ENCODE data around the gene ARHGAP26.

The ARHGAP26 gene

GRCh38 chr5:142789206-142789605 is 19.0 kb downstream of the ARHGAP26 start:
- no peak for DNase-seq

- no peak for DNase-seq
Observed at GRCh38 chr5:142792012-142792864, 22.1 kb downstream of the ARHGAP26 start.

GRCh38 chr5:142792865-142793232 is 22.7 kb downstream of the ARHGAP26 start:
- DNase-seq: no peak

GRCh38 chr5:142794537-142794936 is 24.4 kb downstream of the ARHGAP26 start:
- no peak for DNase-seq

GRCh38 chr5:142795251-142795650 is 25.1 kb downstream of the ARHGAP26 start:
- no peak for DNase-seq

GRCh38 chr5:142796492-142797109 is 26.4 kb downstream of the ARHGAP26 start:
- no peak for DNase-seq

GRCh38 chr5:142797420-142797819 is 27.2 kb downstream of the ARHGAP26 start:
- no peak for DNase-seq

GRCh38 chr5:142798099-142798770 is 28.1 kb downstream of the ARHGAP26 start:
- DNase-seq: peak in 1 of 5 donors; percentile 75

GRCh38 chr5:142800776-142801494 is 30.8 kb downstream of the ARHGAP26 start:
- DNase-seq: peak in 3 of 5 donors; percentile 8 to 85 (median 11)

- no peak for DNase-seq
Observed at GRCh38 chr5:142801495-142801871, 31.3 kb downstream of the ARHGAP26 start.

GRCh38 chr5:142803428-142804125 is 33.4 kb downstream of the ARHGAP26 start:
- no peak for DNase-seq

GRCh38 chr5:142805339-142805738 is 35.2 kb downstream of the ARHGAP26 start:
- no peak for DNase-seq

GRCh38 chr5:142806841-142807267 is 36.7 kb downstream of the ARHGAP26 start:
- no peak for DNase-seq

GRCh38 chr5:142807372-142807911 is 37.3 kb downstream of the ARHGAP26 start:
- no peak for DNase-seq

GRCh38 chr5:142808878-142809598 is 38.9 kb downstream of the ARHGAP26 start:
- no peak for DNase-seq

GRCh38 chr5:142810081-142810480 is 39.9 kb downstream of the ARHGAP26 start:
- DNase-seq: no peak

- no peak for DNase-seq
Observed at GRCh38 chr5:142810743-142811290, 40.6 kb downstream of the ARHGAP26 start.

GRCh38 chr5:142811866-142812557 is 41.8 kb downstream of the ARHGAP26 start:
- DNase-seq: no peak

- no peak for DNase-seq
Observed at GRCh38 chr5:142813220-142813619, 43.0 kb downstream of the ARHGAP26 start.

- no peak for DNase-seq
Observed at GRCh38 chr5:142814122-142814521, 43.9 kb downstream of the ARHGAP26 start.

Measured in T-helper 1 cell (primary cell).